HepG2 (cell line): ENCODE results near the gene SRSF8. TPM values are rescaled to one million over a fixed set of nuclear protein-coding genes. Genes with fewer than 3 reads are reported as not detected.

Source experiments
- DRAP1 ChIP-seq: IDR thresholded peaks from 2 replicates; pipeline ENCODE4 v1.6.1; 2016; ENCODE audit warnings: missing genetic modification reagents, missing compliant biosample characterization
- EED ChIP-seq: sonication (generic); formaldehyde crosslinking; IDR thresholded peaks from 2 replicates; pipeline ENCODE4 v1.5.0; 2020; ENCODE audit warnings: mild to moderate bottlenecking, missing genetic modification reagents
- ELF3 ChIP-seq: IDR thresholded peaks from 2 replicates; pipeline ENCODE4 v1.6.1; 2016; ENCODE audit warnings: missing genetic modification reagents, missing compliant biosample characterization
- FOSL2 ChIP-seq: sonication (generic); formaldehyde crosslinking; IDR thresholded peaks from 2 replicates; pipeline ENCODE4 v1.4.0; 2020; ENCODE audit warnings: missing genetic modification reagents
- HES4 ChIP-seq: sonication (generic); formaldehyde crosslinking; IDR thresholded peaks from 2 replicates; pipeline ENCODE4 v1.9.0; 2021; ENCODE audit warnings: mild to moderate bottlenecking, missing genetic modification reagents, borderline replicate concordance
- HIC2 ChIP-seq: sonication (generic); formaldehyde crosslinking; IDR thresholded peaks from 2 replicates; pipeline ENCODE4 v1.9.0; 2022; ENCODE audit warnings: low read depth, missing genetic modification reagents
- MAF1 ChIP-seq: sonication (generic); formaldehyde crosslinking; IDR thresholded peaks from 2 replicates; pipeline ENCODE4 v1.5.0; 2020; ENCODE audit warnings: missing genetic modification reagents, borderline replicate concordance
- MTF2 ChIP-seq: sonication (generic); formaldehyde crosslinking; IDR thresholded peaks from 2 replicates; pipeline ENCODE4 v1.5.0; 2020; ENCODE audit warnings: missing genetic modification reagents, borderline replicate concordance
- NFYC ChIP-seq: IDR thresholded peaks from 2 replicates; pipeline ENCODE4 v1.6.1; 2016; ENCODE audit warnings: missing genetic modification reagents, missing compliant biosample characterization
- NKX3-1 ChIP-seq: sonication (generic); formaldehyde crosslinking; IDR thresholded peaks from 2 replicates; pipeline ENCODE4 v1.5.0; 2020; ENCODE audit warnings: missing genetic modification reagents
- PRPF4 ChIP-seq: fragments of 200-400 bp; formaldehyde crosslinking; IDR thresholded peaks from 2 replicates; pipeline ENCODE4 v1.6.1; 2016; ENCODE audit warnings: low read length, low read depth; ENCODE audit not compliant: poor library complexity, severe bottlenecking
- SMAD1 ChIP-seq: sonication (generic); formaldehyde crosslinking; IDR thresholded peaks from 2 replicates; pipeline ENCODE4 v1.4.0; 2020; ENCODE audit warnings: missing genetic modification reagents, low read depth, mild to moderate bottlenecking, borderline replicate concordance
- SNRNP70 ChIP-seq: fragments of 200-400 bp; formaldehyde crosslinking; IDR thresholded peaks from 2 replicates; pipeline ENCODE4 v1.6.1; 2017; ENCODE audit warnings: mild to moderate bottlenecking, low read depth, low read length, moderate library complexity
- TBX3 ChIP-seq: fragments of 450-650 bp; IDR thresholded peaks from 2 replicates; pipeline ENCODE4 v1.6.1; 2017; ENCODE audit warnings: antibody characterized with exemption, mild to moderate bottlenecking, inconsistent platforms, borderline replicate concordance
- ZFX ChIP-seq: sonication (generic); formaldehyde crosslinking; IDR thresholded peaks from 2 replicates; pipeline ENCODE4 v1.4.0; 2020; ENCODE audit warnings: mild to moderate bottlenecking, low read depth, missing genetic modification reagents, moderate library complexity
- ZNF17 ChIP-seq: sonication (generic); formaldehyde crosslinking; IDR thresholded peaks from 2 replicates; pipeline ENCODE4 v1.5.0; 2020; ENCODE audit warnings: mild to moderate bottlenecking, missing genetic modification reagents
- ZNF362 ChIP-seq: sonication (generic); formaldehyde crosslinking; IDR thresholded peaks from 2 replicates; pipeline ENCODE4 v1.4.0; 2020; ENCODE audit warnings: missing genetic modification reagents, mild to moderate bottlenecking, borderline replicate concordance
- ZNF407 ChIP-seq: sonication (generic); formaldehyde crosslinking; IDR thresholded peaks from one replicate; pipeline ENCODE4 v1.5.1; 2020; ENCODE audit warnings: mild to moderate bottlenecking, missing genetic modification reagents; ENCODE audit errors: not compliant biosample characterization
- ZNF564 ChIP-seq: sonication (generic); formaldehyde crosslinking; IDR thresholded peaks from 2 replicates; pipeline ENCODE4 v1.8.1; 2023; ENCODE audit warnings: mild to moderate bottlenecking, missing genetic modification reagents
- ZNF615 ChIP-seq: sonication (generic); formaldehyde crosslinking; IDR thresholded peaks from 2 replicates; pipeline ENCODE4 v1.5.0; 2020; ENCODE audit warnings: mild to moderate bottlenecking, missing genetic modification reagents, borderline replicate concordance
- polyA plus RNA-seq, 8 experiments: library from polyadenylated mRNA; depleted of rRNA in 3 of 8; stranded (reverse) in 7 of 8; unstranded in 1 of 8; fragments of >200 nt; fragmentation: Illumina TruSeq in 4 of 8; extraction: Trizol in 4 of 8; gene quantifications; 2 replicates each; pipeline versions ENCODE4 v1.2.1 to v1.2.3, GENCODE V29; 2011 to 2016; ENCODE audit warnings: low read depth in 4 of 8, missing spikeins in 1 of 8, mixed read lengths in 1 of 8; ENCODE audit not compliant: insufficient read depth in 1 of 8
- total RNA-seq, 5 experiments: library from RNA; depleted of rRNA; stranded (reverse); fragments of >200 nt; fragmentation: Illumina TruSeq; extraction: Trizol; gene quantifications; 2 replicates each; pipeline ENCODE4 v1.2.3, GENCODE V29; 2016; ENCODE audit warnings: low read depth in 1 of 5

SRSF8 gene
- total and polyA plus RNA-seq, 2 of the 13 experiments (the other 11 are each of a cell fraction or from before 2014, with no cell fraction given): 21.8 to 25.8 TPM

- TF ChIP-seq ZNF407: no peak
- no peak for TF ChIP-seq SMAD1
- TF ChIP-seq EED (CRISPR knock-in tag): no peak
- no peak for TF ChIP-seq PRPF4
- no peak for TF ChIP-seq ZNF362 (CRISPR knock-in tag)
- peak; percentile 62 for TF ChIP-seq ELF3
- TF ChIP-seq ZFX (CRISPR knock-in tag): peak; percentile 84
- TF ChIP-seq HIC2 (CRISPR knock-in tag): no peak
- no peak for TF ChIP-seq SNRNP70
- TF ChIP-seq NKX3-1: peak; percentile 54; the same call in 1 of the 2 replicates
- TF ChIP-seq MTF2 (CRISPR knock-in tag): no peak
- TF ChIP-seq ZNF564 (CRISPR knock-in tag): no peak
- peak; percentile 88 for TF ChIP-seq NFYC (CRISPR knock-in tag)
- no peak for TF ChIP-seq HES4 (CRISPR knock-in tag)
- no peak for TF ChIP-seq MAF1 (CRISPR knock-in tag)
- no peak for TF ChIP-seq ZNF615 (CRISPR knock-in tag)
- TF ChIP-seq ZNF17 (CRISPR knock-in tag): no peak
- TF ChIP-seq FOSL2 (CRISPR knock-in tag): peak; percentile 41
- peak; percentile 88 for TF ChIP-seq DRAP1 (CRISPR knock-in tag)
- TF ChIP-seq TBX3: no peak
These were observed 1.8 kb downstream of the SRSF8 start (continued) for GRCh38 chr11:95068549-95068948.
